DMS114 treated with DMSO at 0.1 percent for 48 hours (cell line): ENCODE measurements around the gene FILIP1L.

Experiments used
- DNase-seq: peaks from one replicate; lab custom pipeline; 2025; ENCODE audit not compliant: unreplicated experiment; lab: John Stamatoyannopoulos, UW

The FILIP1L gene

DNA sequence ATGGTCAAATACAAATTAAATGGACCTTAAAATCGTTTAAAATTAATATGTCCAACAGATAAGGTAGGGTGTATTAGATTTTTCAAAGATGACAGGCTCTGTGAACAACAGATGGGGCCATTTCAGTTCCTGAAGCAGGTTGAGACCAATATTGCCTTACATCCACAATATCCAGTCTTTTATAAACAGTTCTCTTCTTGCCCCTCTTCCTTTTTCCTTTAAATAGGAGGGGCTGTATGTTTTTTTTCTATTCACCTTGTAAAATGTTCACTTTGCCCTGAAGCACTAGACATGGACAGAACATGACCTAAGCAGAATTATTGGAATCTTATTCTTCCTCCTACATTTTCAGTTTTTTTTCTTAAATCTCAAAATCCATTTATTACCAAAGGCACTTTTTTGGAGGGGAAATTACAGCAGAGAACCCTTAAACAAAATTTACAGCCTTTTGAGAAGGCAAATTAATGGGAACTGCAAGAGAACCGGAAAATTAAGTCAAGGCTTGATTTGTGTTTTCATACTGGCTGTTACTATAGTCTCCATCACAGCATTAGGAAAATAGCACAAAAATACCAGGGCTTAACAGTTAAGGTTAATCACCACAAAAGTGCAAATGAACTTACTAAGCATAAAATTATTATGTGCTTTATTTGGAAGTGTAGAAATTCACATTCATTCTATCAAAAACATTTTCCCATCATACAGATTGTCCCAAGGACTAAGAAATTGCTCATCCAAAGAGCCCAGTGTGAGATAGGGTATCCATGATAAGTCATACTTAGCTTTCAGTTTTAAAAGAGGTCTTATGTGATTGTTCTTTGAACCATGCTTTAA is 240.8 kb downstream of the FILIP1L start:
- no peak for DNase-seq

DNA sequence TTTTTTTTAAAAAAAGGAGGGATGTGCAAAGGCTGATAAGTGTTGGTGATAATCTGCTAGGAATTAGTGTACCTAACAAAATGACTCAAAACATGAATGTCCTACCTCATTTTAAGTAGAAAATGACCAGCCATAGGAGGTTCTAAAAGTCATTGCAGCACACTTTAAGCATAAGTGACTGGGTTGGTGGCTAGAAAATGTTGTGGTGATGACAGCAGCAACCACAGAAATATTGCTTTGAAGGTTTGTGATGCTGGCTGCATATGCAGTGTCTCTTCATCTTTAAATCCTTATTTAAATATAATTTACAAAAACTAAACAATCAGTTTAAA is 241.4 kb downstream of the FILIP1L start:
- DNase-seq: no peak

DNA sequence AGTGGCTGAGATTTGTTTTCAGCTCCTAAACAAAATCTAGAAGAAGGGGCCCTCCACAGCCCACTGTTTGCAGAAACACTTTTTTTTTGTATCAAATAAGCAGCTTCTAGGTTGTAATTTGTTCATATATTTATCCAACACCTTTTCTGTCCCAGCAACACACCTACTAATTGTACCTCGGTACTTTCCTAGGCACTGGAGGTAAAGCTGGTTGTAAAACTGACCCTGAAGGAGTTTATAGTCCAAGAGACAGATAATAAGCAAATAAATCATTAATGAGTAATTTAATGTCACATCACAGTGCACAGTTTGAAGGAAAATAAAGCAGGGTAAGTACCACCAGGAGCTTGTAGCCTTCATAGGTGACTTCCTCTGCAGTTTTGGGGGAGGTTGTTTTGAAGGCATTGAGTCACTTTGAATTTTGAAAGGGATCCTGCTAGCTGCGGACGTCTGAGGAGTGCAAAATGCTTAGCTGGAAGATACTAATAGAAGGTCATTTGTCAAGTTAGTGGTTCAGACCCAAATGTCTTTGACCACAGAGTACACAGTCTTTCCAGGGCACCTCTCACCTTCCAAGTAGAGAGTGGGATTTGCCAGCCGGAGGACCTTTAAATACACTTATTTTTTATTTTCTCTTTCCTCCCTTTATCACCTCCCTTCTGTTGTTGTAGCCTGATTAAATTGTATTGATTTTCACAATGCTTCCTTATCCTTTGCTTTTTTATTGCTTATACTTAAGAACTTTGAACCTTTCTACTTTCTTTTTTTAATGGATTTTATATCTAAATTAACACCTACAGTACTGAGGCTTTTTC is 242.9 kb downstream of the FILIP1L start:
- DNase-seq: no peak

DNA sequence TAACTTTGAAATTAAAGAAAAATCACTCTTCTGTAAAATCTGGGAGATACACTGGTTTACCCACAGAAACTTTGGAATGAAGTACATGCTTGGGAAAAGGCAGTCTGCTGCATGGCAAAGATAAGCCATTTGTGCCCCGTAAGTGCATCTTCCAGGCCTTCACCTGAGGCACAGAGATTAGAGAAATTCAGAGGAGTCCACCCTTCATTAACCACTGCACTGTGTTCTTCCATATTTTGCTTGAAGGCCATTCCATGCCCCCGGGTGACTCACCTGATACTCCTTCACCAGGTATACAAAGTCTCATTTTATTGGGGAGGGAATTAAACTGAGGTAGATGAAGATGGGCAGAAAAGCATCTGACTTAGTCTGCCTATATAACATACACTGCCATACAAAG is 243.6 kb downstream of the FILIP1L start:
- DNase-seq: no peak

DNA sequence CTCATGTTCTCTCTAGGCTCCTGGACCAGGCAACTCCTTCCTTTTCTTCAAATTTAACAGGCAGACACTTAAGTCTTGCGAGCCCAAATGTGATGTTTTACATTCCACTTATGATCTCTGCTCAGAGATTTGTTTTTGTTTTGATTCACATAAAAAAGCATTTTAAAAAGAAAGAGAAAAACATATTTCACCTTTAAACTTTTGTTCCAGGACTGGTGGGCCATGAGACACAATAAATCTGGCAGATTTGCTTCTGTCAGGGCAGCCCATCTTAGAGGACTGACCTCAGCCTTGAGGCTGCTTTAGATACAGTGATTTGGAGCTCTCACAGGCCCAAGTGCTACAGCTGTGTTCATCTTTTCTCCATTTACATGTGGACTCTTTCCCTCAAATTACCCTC is 244.7 kb downstream of the FILIP1L start:
- no peak for DNase-seq

DNA sequence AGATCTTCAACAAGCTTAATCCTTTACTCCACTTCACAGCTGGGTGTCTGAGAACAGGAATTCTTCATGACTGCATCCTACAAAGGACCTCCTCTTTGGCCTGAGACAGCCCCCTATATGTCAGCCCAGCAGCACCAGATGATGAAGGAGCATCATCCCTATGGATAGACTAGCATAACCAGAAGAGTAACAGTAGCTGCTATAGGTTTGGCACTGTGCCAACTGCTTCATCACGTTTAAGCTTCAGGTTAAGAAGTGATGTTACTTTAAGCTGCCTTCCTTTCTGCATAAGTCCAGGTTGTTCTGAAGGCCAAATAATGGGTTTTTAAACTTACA is 246.0 kb downstream of the FILIP1L start:
- no peak for DNase-seq

DNA sequence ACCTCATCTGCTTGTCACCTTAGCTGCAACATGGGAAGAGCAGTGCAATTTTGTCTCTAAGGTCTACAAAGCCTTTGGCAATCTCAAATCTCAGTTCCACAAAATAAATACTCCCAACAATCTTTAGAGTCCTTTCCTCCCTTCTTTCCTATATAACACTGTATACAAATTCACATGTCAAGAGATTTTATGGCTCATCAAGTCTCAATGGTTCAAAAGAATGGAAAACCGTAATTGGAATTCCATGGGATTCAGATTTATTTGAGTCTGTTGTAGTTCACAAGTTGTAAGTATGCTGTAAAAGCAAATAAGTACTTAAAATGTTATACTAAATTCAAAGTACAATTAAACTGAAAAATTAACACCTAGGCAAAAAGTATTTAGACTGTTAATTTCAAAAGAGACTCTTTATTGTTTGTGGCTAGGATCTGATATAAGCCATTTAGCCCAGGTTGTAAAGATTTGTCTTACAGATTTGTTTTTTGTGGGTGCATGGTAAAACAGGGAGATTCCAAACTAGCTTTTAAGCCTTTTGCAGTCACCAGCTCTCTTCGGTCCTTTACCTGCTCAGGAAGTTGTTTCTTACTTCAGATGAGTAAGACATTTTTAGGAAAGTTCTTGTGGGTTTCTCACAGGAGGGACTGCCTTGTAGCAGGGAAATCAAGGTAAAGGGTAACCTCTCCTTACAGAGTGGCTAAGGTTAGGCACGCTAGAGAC is 246.5 kb downstream of the FILIP1L start:
- no peak for DNase-seq

DNA sequence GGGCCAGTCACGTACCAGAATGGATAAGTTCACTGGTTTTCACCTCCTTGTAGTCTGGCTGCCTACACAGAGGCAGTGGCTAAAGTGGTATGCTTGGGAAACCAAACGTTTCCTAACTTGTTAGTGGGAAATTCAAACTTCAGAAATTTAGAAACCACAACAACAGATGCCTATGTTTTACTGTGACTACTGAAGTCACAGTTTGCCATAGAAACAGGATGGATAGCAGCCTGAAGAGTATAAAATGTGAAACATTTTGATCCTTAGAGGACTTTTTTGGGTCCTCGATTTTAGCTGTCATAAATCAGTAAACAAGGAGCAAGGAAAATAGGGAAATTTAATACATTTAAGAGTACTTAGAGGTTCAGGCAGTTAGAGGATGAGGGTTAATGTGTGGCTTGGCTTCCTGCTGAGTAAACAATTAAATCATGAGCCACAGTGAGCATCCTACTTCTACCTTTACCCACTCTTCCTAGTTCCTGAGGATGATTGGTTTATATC is 248.0 kb downstream of the FILIP1L start:
- DNase-seq: no peak

DNA sequence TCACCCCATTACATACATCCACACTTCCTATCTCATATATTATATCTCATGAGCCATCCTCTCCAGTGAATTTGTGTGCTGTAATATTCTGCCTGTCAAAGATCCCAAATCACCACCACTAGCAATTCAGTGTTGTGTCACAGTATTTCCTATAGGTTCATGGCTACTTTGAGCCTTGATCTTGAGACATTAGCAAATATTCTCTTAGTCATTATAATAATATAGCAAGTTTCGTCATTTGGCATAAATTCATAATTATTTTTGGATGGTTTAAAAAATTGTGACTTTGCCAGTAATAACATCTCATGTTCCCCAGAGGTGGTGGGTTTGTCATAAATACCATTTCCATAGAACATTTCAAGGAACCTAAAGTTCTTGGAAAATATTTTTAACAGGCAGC is 249.0 kb downstream of the FILIP1L start:
- no peak for DNase-seq

DNA sequence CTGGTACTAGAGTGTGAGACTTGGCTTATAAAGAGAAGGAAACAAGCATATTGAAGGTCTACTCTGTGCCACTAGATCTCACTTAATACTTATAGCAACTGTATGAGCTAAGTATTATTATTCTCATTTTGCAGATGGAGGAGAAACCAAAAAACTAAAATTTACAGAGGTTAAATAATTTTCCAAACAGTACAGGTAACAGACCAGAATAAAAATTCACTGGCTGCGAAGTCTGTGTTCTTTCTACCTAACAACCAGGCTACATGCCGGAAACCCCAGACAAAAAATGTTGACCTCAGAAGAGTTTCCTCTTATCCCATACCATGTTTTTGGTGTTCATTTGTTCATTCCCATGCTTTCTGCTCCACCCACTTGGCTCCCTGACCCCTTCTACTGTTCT is 250.0 kb downstream of the FILIP1L start:
- no peak for DNase-seq

DNA sequence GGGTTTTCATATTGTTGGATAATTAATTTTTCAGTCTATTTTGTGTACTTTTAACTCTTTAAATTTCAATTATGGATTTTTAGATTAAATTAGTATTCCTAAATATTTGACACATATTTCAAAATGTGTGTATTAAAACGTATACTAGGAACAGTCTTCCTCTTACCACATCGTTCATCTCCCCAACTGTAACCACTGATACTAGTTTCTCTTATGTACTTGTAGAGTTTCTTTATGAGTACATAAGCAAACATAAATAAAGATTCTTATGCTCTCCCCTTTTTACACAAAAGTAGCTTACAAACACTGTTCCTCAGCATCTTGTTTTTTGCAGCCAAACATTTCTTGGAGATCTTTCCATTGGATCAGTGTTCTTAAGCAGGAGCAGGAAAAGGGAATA is 250.7 kb downstream of the FILIP1L start:
- DNase-seq: no peak

DNA sequence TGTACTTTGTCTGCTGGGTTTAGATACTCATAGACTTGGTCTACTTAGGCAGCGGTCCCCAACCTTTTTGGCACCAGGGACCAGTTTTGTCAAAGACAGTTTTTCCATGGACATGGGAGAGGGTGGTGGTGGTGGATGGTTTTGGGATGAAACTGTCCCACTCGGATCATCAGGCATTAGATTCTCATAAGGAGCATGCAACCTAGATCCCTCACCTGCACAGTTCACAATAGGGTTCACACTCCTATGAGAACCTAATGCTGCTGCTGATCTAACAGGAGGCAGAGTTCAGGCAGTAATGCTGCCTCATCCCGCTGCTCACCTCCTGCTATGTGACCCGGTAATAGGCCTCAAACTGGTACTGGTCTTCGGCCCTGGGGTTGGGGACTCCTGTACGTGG is 251.3 kb downstream of the FILIP1L start:
- DNase-seq: no peak

DNA sequence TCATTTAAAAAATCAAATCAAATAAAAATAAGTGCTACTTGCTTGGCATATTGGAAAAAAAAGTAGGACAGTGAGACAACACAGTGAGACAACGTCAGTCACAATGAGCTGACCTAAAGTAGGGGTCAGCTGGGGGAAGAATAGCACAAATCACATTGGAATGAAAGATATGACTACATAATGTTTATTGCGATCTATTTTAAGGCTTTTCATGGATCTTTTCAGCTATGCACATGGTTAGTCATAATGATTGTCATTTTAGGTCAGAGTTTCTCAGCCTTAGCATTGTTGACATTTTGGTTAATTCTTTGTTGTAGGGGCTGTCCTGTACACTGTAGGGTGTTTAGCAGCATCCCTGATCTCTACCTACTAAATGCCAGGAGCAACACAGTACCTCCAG is 252.1 kb downstream of the FILIP1L start:
- DNase-seq: no peak

DNA sequence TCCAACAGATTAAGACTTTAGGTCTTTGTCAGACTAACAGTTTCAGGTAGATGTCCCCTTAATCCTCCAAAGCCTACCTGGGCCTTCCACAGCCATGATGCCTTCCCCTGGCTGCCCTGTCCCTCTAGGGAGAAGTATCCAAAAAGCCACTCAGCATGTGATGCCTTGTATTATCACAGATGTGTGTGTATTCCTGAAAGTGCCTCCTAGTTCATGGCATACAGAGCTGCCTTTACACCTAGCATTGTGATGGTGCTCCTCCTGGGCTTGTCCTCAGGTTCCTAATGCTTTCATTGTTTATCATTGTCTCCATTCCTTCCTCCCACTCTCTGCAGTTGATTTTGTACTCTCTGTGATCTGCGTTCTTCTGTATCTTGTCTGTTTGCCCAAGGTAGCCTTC is 253.1 kb downstream of the FILIP1L start:
- no peak for DNase-seq

DNA sequence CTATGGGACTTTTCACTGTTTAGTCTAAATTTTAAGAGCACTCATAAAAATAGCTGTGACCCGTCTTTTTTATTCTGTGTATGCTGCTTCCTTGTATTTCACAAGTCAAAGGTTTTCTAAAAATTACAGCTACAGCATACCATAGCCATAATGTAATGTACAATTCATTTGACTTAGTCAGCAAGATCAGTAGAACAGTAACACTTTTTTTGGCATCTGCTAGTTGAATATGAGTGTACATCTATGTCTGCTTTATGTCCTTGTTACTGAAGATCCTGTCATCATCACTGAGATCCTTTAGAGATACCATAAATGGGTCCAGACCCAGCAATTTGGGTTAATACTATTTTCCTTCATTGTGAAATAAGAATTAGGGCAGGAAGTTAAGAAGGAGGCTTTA is 254.5 kb downstream of the FILIP1L start:
- DNase-seq: no peak

DNA sequence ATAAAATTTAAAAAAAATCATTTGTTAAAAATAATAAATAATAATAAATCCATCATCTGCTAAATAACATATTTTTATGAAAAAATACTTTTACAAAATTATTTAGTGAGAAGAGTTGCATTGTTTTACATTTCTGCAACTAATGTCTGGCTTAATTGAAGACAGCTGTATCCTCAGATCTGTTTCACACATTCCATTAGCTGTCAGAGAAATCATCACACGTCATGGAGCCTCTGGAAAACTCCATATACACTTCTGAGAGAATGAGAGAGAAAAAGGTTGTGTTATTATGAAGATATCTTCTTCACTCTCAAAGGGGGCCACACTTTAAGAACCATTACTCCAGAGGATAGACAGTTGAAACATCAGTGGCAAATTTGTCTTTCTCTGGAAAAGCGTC is 255.8 kb downstream of the FILIP1L start:
- no peak for DNase-seq

DNA sequence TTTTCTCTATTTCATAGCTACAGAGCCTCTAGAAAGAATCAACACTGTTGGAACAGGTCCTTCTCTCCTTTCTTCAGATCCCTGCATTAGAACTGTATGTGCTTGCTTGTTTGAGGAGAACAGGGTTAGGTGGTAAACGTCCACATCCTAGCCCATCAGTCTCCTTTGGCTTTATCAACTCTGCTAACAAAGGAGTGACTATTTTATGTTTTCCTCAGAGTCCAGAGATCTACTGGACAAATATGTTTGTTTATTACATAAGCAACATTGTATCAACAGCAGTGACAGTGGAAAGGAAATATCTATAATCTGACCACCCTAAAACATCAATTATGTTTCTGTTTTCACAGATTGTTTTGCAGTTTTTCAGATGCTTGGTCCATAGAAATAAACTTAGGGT is 257.0 kb downstream of the FILIP1L start:
- DNase-seq: no peak

DNA sequence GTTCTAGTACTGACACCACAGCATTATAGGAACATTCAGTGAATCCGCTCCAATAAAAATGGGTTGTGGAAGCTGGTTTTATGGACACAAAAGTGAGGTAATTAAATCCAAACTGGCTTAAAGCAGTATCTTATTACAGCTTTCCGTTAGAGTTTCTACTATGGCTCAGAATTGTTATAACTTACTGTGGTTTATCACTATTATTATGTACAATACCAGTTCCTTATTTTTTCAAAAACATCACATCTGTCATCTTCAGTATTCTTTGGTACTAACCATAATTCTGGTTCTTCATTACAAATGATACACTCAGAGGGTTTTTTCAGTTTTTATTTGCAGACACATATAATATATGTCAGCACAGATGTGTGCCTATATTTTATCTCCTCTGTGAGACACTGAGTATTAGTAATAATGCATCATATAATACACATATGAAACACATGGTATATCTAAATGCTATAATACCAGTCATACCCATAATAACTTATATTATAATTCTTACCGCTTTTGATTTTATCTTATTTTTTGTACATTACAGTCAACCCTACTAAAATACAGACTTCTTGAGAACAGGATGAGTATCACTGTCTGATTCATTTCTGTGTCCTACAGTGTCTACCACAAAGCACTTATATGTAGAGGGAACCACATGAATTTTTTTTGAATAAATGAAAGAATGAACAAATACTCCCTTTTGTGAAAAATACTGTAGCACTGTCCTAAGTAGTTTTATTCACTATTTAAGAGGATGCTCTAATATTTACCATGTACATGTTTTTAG is 257.7 kb downstream of the FILIP1L start:
- DNase-seq: no peak

DNA sequence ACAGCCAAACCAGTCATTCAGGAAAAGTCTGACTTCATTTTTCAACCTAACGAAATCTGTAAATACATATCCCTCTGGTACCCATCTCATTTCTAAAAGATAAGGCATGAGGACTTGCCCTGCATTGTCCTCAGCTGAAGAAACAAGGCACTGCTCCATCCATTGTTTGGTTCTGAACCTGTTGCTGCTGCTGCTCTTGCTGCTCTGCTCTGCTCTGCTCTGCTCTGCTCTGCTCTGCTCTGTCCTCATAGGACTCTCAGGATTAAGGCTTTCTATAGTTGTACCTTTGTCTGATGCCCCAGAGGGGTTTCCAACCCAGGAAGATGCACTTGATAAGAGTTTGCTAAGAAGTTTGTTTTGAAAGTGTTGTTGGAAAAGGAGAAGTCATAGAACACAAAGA is 258.4 kb downstream of the FILIP1L start:
- no peak for DNase-seq

DNA sequence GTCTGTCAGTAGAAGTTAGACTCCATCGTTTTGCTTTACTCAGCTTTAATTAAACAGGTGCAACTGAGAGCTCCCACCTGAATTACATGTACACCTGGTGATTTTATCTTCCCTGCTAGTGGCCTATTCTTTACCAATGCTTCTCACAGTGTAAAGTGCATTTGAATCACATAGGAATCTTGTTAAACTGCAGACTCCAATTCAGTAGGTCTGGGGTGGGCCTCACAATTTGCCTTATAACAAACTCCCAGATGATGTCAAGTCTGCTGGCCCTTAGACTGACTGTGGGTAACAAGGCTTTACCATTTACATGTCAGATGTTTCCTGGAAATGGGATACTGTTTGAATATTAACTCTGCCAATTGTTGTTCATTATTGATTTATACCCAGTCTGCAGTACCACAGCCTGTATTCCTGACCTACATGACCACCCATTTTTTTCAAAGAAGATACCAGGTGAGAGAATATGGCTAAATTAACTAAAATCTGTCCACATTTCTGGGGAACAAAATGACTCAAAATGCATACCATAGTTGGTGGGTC is 259.5 kb downstream of the FILIP1L start:
- DNase-seq: no peak

DNA sequence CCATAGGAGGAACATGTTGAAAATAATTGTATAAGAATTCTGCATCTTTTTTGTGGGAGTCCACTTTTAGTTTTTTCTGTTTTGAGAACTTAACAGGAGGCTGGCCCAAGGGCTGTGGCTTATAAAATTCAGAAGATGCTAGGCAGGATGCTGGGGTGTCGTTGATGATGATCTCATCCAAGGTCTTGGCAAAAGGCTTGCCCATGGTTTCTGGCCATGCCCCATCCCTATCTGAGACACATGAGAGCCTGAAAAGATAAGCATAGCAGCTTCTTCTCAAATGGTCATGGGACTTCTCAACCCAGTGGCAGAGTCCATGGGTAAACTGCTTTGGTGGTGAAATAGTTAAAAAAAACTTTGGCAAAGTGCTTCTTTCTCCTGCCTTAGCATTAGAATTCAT is 261.4 kb downstream of the FILIP1L start:
- no peak for DNase-seq
